Stimulated activated effector memory CD8-positive, alpha-beta T cell treated with anti-CD3 and anti-CD28 coated beads, Interleukin-12 subunit alpha, Interleukin-12 subunit beta, amount 100 ng/mL, for 72 hours (primary cell): ENCODE data around the gene GNPTAB.

Experiments used
- ATAC-seq: fragments of 150-1000 bp; cut with Tn5 transposase; 2 replicates; pipeline ENCODE4 v1.10.0; 2021
- DNase-seq, 2 donors: peaks; one replicate each; pipeline ENCODE4 v3.0.0; 2021 to 2022; ENCODE audit warnings: low spot score in 2 of 2
- H3K27ac Mint-ChIP-seq: one replicate; pipeline ENCODE4 v1.8.0; 2022; ENCODE audit warnings: mild to moderate bottlenecking, mixed read lengths
- H3K36me3 Mint-ChIP-seq: one replicate; pipeline ENCODE4 v1.8.0; 2022; ENCODE audit warnings: mild to moderate bottlenecking, mixed read lengths
- H3K4me1 Mint-ChIP-seq: one replicate; pipeline ENCODE4 v1.8.0; 2022; ENCODE audit warnings: mixed read lengths
- H3K4me3 Mint-ChIP-seq: one replicate; pipeline ENCODE4 v1.8.0; 2022; ENCODE audit warnings: mild to moderate bottlenecking, mixed read lengths
- H3K9me3 Mint-ChIP-seq: one replicate; pipeline ENCODE4 v1.8.0; 2022; ENCODE audit warnings: mixed read lengths

Gene GNPTAB

DNA sequence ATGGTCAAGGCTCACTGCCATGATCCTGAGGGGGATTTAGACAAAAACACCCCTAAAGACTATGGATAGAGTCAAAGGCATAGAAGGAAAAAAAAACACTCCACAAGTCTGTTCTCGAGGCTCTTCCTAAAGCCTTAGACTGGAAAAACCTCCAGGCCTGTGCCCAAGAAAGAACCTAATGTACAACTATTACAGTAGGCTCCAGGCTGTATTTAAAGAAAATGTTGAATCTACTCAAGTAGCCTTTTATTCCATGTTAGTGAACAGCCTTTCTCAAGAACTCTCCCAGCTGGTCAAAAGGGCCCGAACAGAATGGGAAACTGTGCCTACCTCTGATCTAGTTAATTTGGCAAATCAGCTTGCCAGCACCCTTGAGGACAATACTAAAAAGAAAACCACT is 28.3 kb downstream of the GNPTAB start:
- peaks cover 52% of the 10 kb centered on the region for H3K4me1 Mint-ChIP-seq
- ATAC-seq: no peak
- no peak for DNase-seq
- H3K27ac Mint-ChIP-seq: no peak overlapping the region
- peaks cover 13% of the 10 kb centered on the region for H3K36me3 Mint-ChIP-seq
- H3K4me3 Mint-ChIP-seq: no peak overlapping the region
- no peaks in the 10 kb centered on the region for H3K9me3 Mint-ChIP-seq

DNA sequence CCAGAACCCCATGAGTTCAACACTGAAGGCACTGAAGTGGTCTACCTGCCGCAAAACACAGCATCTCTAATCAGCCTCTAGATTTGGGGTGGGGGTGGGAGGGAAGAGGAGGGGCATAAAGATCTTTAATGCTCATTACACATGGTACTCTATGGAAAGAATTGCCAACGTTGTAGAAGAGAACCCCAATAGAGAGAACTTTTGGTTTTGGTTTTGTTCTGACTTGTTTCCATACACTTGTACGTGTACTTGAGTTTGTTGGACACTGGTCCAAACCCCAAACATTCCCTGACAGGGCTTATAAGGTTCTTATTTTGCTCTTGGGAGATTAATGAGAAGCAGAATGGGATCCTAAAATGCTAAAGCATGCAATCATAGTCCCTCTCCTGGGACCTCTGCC is 31.0 kb downstream of the GNPTAB start:
- Mint-ChIP-seq H3K4me1 (peaks cover 44% of the 10 kb centered on the region), H3K9me3 (no peaks in the 10 kb centered on the region), H3K27ac (peak overlapping the region; percentile 64), H3K36me3 (peaks cover 22% of the 10 kb centered on the region), H3K4me3 (peak overlapping the region; percentile 2)
- ATAC-seq (peak; percentile 75), DNase-seq (no peak)

DNA sequence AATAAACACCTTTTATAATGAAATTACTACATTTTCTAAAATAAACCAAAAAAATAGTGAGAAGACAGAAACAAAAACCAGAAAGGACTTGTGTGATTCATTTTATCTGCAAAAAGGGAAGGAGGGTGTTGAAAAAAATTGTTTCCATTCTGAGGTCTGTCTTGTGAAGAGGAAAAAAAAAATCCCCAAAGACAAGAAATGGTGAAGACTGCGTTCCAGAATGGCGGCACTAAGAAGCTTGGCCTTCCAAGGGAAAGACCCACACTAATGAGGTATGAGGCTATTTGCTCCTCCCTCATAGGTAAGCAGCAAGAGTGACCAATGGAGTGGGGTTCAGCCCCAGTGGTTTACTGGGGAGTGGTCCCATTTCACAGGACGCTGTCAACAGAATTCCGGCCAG is 35.0 kb downstream of the GNPTAB start:
- ATAC-seq (peak; percentile 7), DNase-seq (no peak)
- Mint-ChIP-seq H3K27ac (peak overlapping the region; percentile 85), H3K9me3 (no peaks in the 10 kb centered on the region), H3K4me1 (peaks cover 55% of the 10 kb centered on the region), H3K4me3 (peak overlapping the region; percentile 37), H3K36me3 (peaks cover 49% of the 10 kb centered on the region)

GRCh38 chr12:101795013-101795412 is 35.7 kb downstream of the GNPTAB start:
- no peak for ATAC-seq
- peaks cover 56% of the 10 kb centered on the region for H3K36me3 Mint-ChIP-seq
- peaks cover 59% of the 10 kb centered on the region for H3K4me1 Mint-ChIP-seq
- no peaks in the 10 kb centered on the region for H3K9me3 Mint-ChIP-seq
- H3K4me3 Mint-ChIP-seq: peak overlapping the region; percentile 37
- DNase-seq: no peak
- peak overlapping the region; percentile 85 for H3K27ac Mint-ChIP-seq

DNA sequence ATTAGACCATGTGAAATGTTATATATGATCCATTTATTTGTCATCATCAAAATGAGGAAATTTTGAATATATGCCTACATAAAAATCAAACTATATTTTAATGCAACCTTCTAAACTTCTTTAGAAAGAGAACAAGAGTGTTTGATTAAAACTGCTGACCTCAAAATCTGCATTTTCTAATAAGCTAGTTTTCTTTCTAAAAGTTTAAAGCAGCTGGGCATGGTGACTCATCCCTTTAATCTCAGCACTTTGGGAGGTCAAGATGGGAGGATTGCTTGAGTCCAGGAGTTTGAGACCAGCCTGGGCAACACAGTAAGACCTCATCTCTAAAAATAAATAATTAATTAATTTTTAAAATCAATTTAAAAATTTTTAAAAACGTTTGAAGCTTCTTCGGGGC is 36.2 kb downstream of the GNPTAB start:
- H3K4me3 Mint-ChIP-seq: peak overlapping the region; percentile 37
- no peak overlapping the region for H3K27ac Mint-ChIP-seq
- no peaks in the 10 kb centered on the region for H3K9me3 Mint-ChIP-seq
- no peak for ATAC-seq
- peaks cover 54% of the 10 kb centered on the region for H3K4me1 Mint-ChIP-seq
- no peak for DNase-seq
- H3K36me3 Mint-ChIP-seq: peaks cover 61% of the 10 kb centered on the region

GRCh38 chr12:101793401-101793800 is 37.4 kb downstream of the GNPTAB start:
- Mint-ChIP-seq H3K9me3 (no peaks in the 10 kb centered on the region), H3K27ac (peak overlapping the region; percentile 77), H3K36me3 (peaks cover 72% of the 10 kb centered on the region), H3K4me3 (peak overlapping the region; percentile 35), H3K4me1 (peaks cover 45% of the 10 kb centered on the region)
- peak; percentile 99 for ATAC-seq
- DNase-seq: no peak

DNA sequence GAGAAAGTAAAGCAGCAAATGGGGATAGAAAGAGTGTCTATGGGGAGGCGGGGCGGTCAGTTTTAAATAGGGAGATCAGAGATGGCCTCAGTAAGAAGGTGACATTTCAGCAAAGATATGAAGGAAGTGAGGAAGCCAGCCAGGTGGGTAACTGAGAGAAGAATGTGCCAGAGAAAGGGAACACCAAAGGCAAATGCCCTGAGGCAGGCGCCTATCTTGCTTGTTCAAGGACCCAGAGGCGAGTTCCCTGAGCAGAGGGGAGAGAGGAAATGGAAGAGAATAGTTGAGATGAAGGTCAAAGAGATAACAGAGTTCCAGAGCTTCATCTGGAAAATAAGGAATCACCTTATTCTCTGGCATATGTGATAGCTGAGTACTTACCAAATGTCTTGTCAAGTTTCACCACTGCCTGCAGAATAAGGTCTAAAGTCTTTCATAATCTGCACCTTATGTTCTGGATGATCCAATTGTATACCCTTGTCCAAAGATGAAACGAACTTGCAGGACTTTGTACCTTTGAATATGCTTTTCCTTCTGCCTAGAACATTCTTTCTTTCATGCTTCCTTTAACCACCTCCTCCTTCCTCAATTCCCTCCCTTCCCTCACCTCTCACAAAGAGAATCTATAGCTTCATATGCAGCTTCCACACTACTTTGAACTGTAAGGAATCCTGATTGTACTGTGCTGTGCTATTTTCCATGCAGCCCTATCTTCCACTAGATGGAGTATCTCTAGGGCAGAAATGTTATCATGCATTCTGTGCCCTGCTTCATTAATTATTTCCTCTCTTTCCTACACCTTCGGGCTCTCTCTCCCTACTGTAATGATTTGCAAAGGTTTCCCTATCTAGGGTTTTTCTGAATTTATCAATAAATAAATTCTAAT is 38.5 kb downstream of the GNPTAB start:
- Mint-ChIP-seq H3K27ac (peak overlapping the region; percentile 77), H3K9me3 (no peaks in the 10 kb centered on the region), H3K4me1 (peaks cover 35% of the 10 kb centered on the region), H3K36me3 (peaks cover 84% of the 10 kb centered on the region), H3K4me3 (peak overlapping the region; percentile 3)
- ATAC-seq (no peak), DNase-seq (no peak)

DNA sequence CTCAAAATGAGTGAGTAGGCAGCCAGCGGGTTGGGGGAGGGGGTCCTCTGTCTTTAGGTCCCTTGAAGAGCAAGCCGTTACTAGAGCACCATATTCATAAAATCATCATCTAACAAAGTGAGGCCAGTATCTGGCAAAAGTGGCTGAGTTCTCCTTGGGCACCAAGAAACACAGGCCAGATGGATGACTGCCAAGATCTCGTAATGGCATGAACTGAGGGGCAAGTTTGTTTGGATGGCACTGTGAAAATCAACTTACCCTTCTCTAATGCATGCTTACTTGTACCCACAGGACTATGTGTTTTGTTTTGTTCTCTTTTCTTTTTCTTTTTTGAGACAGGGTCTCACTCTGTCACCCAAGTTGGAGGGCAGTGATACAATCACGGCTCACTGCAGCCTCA is 41.6 kb downstream of the GNPTAB start:
- H3K27ac Mint-ChIP-seq: peak overlapping the region; percentile 68
- no peak overlapping the region for H3K4me3 Mint-ChIP-seq
- DNase-seq (no peak), ATAC-seq (no peak)
- no peaks in the 10 kb centered on the region for H3K9me3 Mint-ChIP-seq
- peaks cover 28% of the 10 kb centered on the region for H3K4me1 Mint-ChIP-seq
- peaks cover 98% of the 10 kb centered on the region for H3K36me3 Mint-ChIP-seq

- Mint-ChIP-seq H3K9me3 (no peaks in the 10 kb centered on the region), H3K36me3 (peaks cover 87% of the 10 kb centered on the region), H3K4me1 (peaks cover 31% of the 10 kb centered on the region), H3K27ac (no peak overlapping the region), H3K4me3 (no peak overlapping the region)
- DNase-seq (no peak), ATAC-seq (no peak)
These were observed 45.1 kb downstream of the GNPTAB start for GRCh38 chr12:101785671-101786070.

DNA sequence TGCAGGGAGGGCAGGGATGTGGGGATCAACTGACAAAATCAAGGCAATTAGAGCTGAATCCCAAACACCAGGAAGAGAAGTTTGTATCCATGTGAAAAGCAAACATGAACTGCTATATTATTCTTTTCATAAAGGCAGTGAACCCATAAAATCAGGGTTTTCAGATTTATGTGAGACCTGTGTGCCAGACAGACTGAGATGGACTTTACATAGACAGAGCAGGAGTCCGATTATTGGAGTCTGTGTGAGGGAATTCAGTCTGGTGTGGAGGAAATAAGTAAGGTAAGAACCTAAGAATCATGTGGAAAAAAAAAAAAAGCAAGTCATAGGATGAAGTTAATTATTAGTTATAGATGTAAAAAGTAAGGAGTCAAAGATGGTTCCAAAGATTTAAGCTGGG is 46.4 kb downstream of the GNPTAB start:
- ATAC-seq (no peak), DNase-seq (no peak)
- peaks cover 84% of the 10 kb centered on the region for H3K36me3 Mint-ChIP-seq
- no peaks in the 10 kb centered on the region for H3K9me3 Mint-ChIP-seq
- peak overlapping the region; percentile 6 for H3K27ac Mint-ChIP-seq
- peaks cover 36% of the 10 kb centered on the region for H3K4me1 Mint-ChIP-seq
- H3K4me3 Mint-ChIP-seq: no peak overlapping the region

- peaks cover 36% of the 10 kb centered on the region for H3K4me1 Mint-ChIP-seq
- peaks cover 84% of the 10 kb centered on the region for H3K36me3 Mint-ChIP-seq
- ATAC-seq (no peak), DNase-seq (no peak)
- peak overlapping the region; percentile 6 for H3K27ac Mint-ChIP-seq
- no peaks in the 10 kb centered on the region for H3K9me3 Mint-ChIP-seq
- no peak overlapping the region for H3K4me3 Mint-ChIP-seq
These were observed 46.9 kb downstream of the GNPTAB start for GRCh38 chr12:101783838-101784237.

DNA sequence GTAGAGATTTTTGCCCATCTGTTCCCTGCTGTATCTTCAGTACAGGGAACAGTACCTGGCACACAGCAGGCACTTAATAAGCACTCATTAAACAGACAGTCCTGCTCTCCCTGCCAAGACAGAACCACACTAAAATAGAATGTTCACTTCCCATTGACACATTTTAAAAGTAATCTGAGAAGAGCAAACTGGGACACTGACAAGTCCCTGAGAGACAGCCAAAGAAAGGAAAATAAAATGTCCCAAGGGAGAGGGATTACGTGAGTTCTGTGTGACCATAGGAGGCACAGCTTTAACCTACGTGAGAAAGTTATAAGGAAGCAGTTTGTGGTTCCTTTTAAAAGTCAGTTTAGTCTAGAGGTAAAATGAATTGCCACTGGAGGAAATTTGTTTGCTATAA is 47.6 kb downstream of the GNPTAB start:
- H3K9me3 Mint-ChIP-seq: no peaks in the 10 kb centered on the region

GRCh38 chr12:101782273-101782731 is 48.5 kb downstream of the GNPTAB start:
- H3K9me3 Mint-ChIP-seq: no peaks in the 10 kb centered on the region
- H3K36me3 Mint-ChIP-seq: peaks cover 81% of the 10 kb centered on the region
- H3K4me1 Mint-ChIP-seq: peaks cover 41% of the 10 kb centered on the region
- DNase-seq (no peak), ATAC-seq (peak; percentile 83)
- peak overlapping the region; percentile 91 for H3K27ac Mint-ChIP-seq
- peak overlapping the region; percentile 32 for H3K4me3 Mint-ChIP-seq

More for the DNA sequence above, 47.6 kb downstream of the GNPTAB start:
- H3K27ac Mint-ChIP-seq: peak overlapping the region; percentile 91
- peaks cover 82% of the 10 kb centered on the region for H3K36me3 Mint-ChIP-seq
- DNase-seq (no peak), ATAC-seq (no peak)
- H3K4me1 Mint-ChIP-seq: peaks cover 36% of the 10 kb centered on the region
- H3K4me3 Mint-ChIP-seq: peak overlapping the region; percentile 32

GRCh38 chr12:101781834-101782233 is 48.9 kb downstream of the GNPTAB start:
- no peak for DNase-seq
- peaks cover 45% of the 10 kb centered on the region for H3K4me1 Mint-ChIP-seq
- H3K36me3 Mint-ChIP-seq: peaks cover 81% of the 10 kb centered on the region
- H3K27ac Mint-ChIP-seq: peak overlapping the region; percentile 91
- no peaks in the 10 kb centered on the region for H3K9me3 Mint-ChIP-seq
- peak overlapping the region; percentile 32 for H3K4me3 Mint-ChIP-seq
- ATAC-seq: peak; percentile 68

GRCh38 chr12:101780599-101780998 is 50.2 kb downstream of the GNPTAB start:
- H3K4me1 Mint-ChIP-seq: peaks cover 45% of the 10 kb centered on the region
- peak overlapping the region; percentile 32 for H3K4me3 Mint-ChIP-seq
- peaks cover 81% of the 10 kb centered on the region for H3K36me3 Mint-ChIP-seq
- peak overlapping the region; percentile 91 for H3K27ac Mint-ChIP-seq
- DNase-seq: no peak
- H3K9me3 Mint-ChIP-seq: no peaks in the 10 kb centered on the region
- no peak for ATAC-seq

DNA sequence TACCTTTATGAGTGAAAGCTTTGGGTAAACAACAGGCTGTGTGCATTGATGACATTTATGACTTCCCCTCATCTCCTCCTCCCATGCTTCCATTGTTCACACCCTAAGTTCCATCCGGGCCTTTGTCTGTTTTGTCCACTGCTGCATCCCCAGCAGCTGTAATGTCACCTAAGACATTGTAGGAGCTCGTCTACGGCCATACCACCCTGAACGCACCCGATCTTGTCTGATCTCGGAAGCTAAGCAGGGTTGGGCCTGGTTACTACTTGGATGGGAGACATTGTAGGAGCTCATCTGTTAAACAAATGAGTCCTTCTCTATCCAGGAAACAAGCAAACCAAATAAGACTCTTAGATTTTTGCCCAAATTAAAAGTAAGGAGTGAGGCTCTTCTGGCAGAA is 51.1 kb downstream of the GNPTAB start:
- DNase-seq (no peak), ATAC-seq (no peak)
- H3K4me3 Mint-ChIP-seq: no peak overlapping the region
- H3K4me1 Mint-ChIP-seq: peaks cover 45% of the 10 kb centered on the region
- H3K36me3 Mint-ChIP-seq: peaks cover 81% of the 10 kb centered on the region
- no peaks in the 10 kb centered on the region for H3K9me3 Mint-ChIP-seq
- peak overlapping the region; percentile 45 for H3K27ac Mint-ChIP-seq
